GM23248 (cell line): ENCODE measurements around the gene TMED9. TPM values are rescaled to one million over a fixed set of nuclear protein-coding genes. Genes with fewer than 3 reads are reported as not detected.
"Not testable (repeated sequence)": the region's sequence is repeated elsewhere in the genome, so short reads cannot be mapped to it uniquely, and the experiment has no call there.

Experiments used
- DNase-seq: peaks from one replicate; pipeline ENCODE4 v3.0.0-alpha.2; 2015
- H2AFZ ChIP-seq: fragments of 200-600 bp; sonication (generic); 2 replicates; pipeline ENCODE4 v1.6.1; 2016; ENCODE audit warnings: antibody characterized with exemption
- H3F3A ChIP-seq: fragments of 200-600 bp; sonication (generic); 2 replicates; pipeline ENCODE4 v1.6.1; 2016; ENCODE audit warnings: mild to moderate bottlenecking, antibody characterized with exemption, mixed run types; ENCODE audit not compliant: insufficient read depth
- H3K27ac ChIP-seq: fragments of 200-600 bp; sonication (generic); 2 replicates; pipeline ENCODE4 v1.5.1; 2016; ENCODE audit warnings: mild to moderate bottlenecking
- H3K27me3 ChIP-seq: fragments of 200-600 bp; sonication (generic); replicated peaks from 2 replicates; pipeline ENCODE4 v1.6.1; 2016; ENCODE audit warnings: mild to moderate bottlenecking; ENCODE audit not compliant: insufficient read depth
- H3K36me3 ChIP-seq: fragments of 200-600 bp; sonication (generic); 2 replicates; pipeline ENCODE4 v1.6.1; 2016; ENCODE audit warnings: low read depth, mild to moderate bottlenecking
- H3K4me1 ChIP-seq: fragments of 200-600 bp; sonication (generic); 2 replicates; pipeline ENCODE4 v1.6.1; 2016; ENCODE audit warnings: mild to moderate bottlenecking; ENCODE audit not compliant: insufficient read depth
- H3K4me2 ChIP-seq: fragments of 200-600 bp; sonication (generic); one replicate; pipeline ENCODE4 v1.6.1; 2016; ENCODE audit warnings: mild to moderate bottlenecking; ENCODE audit not compliant: unreplicated experiment
- H3K4me3 ChIP-seq: fragments of 200-600 bp; sonication (generic); 2 replicates; pipeline ENCODE4 v1.5.1; 2016; ENCODE audit warnings: mild to moderate bottlenecking
- H3K79me2 ChIP-seq: fragments of 200-600 bp; sonication (generic); 2 replicates; pipeline ENCODE4 v1.6.1; 2016; ENCODE audit warnings: mild to moderate bottlenecking; ENCODE audit not compliant: insufficient read depth
- H3K9ac ChIP-seq: fragments of 200-600 bp; sonication (generic); 2 replicates; pipeline ENCODE4 v1.6.1; 2016; ENCODE audit warnings: mild to moderate bottlenecking
- H3K9me2 ChIP-seq: fragments of 200-600 bp; sonication (generic); 2 replicates; pipeline ENCODE4 v1.6.1; 2016; ENCODE audit warnings: mixed run types, mild to moderate bottlenecking, moderate library complexity; ENCODE audit not compliant: insufficient read depth
- H3K9me3 ChIP-seq: fragments of 200-600 bp; sonication (generic); one replicate; pipeline ENCODE4 v1.6.1; 2017; ENCODE audit warnings: low read depth
- H4K20me1 ChIP-seq: fragments of 200-600 bp; sonication (generic); 2 replicates; pipeline ENCODE4 v1.6.0; 2016; ENCODE audit not compliant: insufficient read depth
- WGBS, 2 experiments: methylation state at CpG; one replicate each; pipeline ENCODE4 v1.1.6; 2015 to 2017; ENCODE audit warnings: low lambda C conversion rate in 2 of 2, low coverage in 1 of 2; ENCODE audit errors: missing lambda C conversion rate in 2 of 2; 5-methylcytosine and 5-hydroxymethylcytosine counted together
- in situ Hi-C: fragments of 300-500 bp; cut with MboI; formaldehyde crosslinking; loops from 2 replicates; pipeline ENCODE4 v1.15.0; 2020
- polyA plus RNA-seq: library from polyadenylated mRNA; unstranded; fragments of >200 nt; fragmentation: Nextera tagmentation; extraction: Ambion mirVana; gene quantifications from 2 replicates; pipeline ENCODE4 v1.2.1, GENCODE V29; 2016
- total RNA-seq: library from RNA; depleted of rRNA; stranded (reverse); fragments of >200 nt; shearing (Covaris generic); gene quantifications from 2 replicates; pipeline ENCODE4 v1.2.3, GENCODE V29; 2014; rRNA removed

TMED9 gene
- total and polyA plus RNA-seq, 2 experiments from 2014 or later: 138 to 282 TPM

GRCh38 chr5:177634912-177635311 is 42.9 kb downstream of the TMED9 start:
- H3K9me3 ChIP-seq, H3K36me3 ChIP-seq, H3K4me1 ChIP-seq, H3K4me2 ChIP-seq, H3K79me2 ChIP-seq, DNase-seq, H3K9ac ChIP-seq, H3F3A ChIP-seq, H2AFZ ChIP-seq, H3K4me3 ChIP-seq, H4K20me1 ChIP-seq, H3K27me3 ChIP-seq, H3K27ac ChIP-seq, in situ Hi-C loops, H3K9me2 ChIP-seq: not testable (repeated sequence)
- WGBS, 2 experiments: 96 to 97% methylated on average over 3 of the region's 3 CpGs

- H3K27me3 ChIP-seq, H3K4me1 ChIP-seq, H3K9ac ChIP-seq, H3K4me2 ChIP-seq, H3K79me2 ChIP-seq, H2AFZ ChIP-seq, H3K4me3 ChIP-seq, H3K27ac ChIP-seq, DNase-seq, H4K20me1 ChIP-seq, in situ Hi-C loops, H3F3A ChIP-seq, H3K9me2 ChIP-seq, H3K36me3 ChIP-seq, H3K9me3 ChIP-seq: not testable (repeated sequence)
- WGBS, 2 experiments: no CpG with 5 or more reads among the region's 1 CpG
Measured at GRCh38 chr5:177645462-177645861, 53.5 kb downstream of the TMED9 start.

Other genes with a start within 250 kb of the TMED9 start
- gene LMAN2, start 240.5 kb upstream of the TMED9 start, total RNA-seq: 313 and 389 TPM in 2 replicates
- 303 and 313 TPM in 2 replicates for gene LMAN2, start 240.5 kb upstream of the TMED9 start, polyA plus RNA-seq
- 4.3 and 6.4 TPM in 2 replicates for gene RGS14, start 234.3 kb upstream of the TMED9 start, total RNA-seq
- gene RGS14, start 234.3 kb upstream of the TMED9 start, polyA plus RNA-seq: 2.2 and 2.5 TPM in 2 replicates
- gene SLC34A1, start 207.8 kb upstream of the TMED9 start, total RNA-seq: not detected in 2 replicates
- gene SLC34A1, start 207.8 kb upstream of the TMED9 start, polyA plus RNA-seq: not detected in 2 replicates
- gene PFN3, start 191.5 kb upstream of the TMED9 start, total RNA-seq: not detected in 2 replicates
- not detected in 2 replicates for gene PFN3, start 191.5 kb upstream of the TMED9 start, polyA plus RNA-seq
- 0.43 and 1.3 TPM in 2 replicates for gene F12, start 182.6 kb upstream of the TMED9 start, total RNA-seq
- gene F12, start 182.6 kb upstream of the TMED9 start, polyA plus RNA-seq: 1.2 and 1.8 TPM in 2 replicates
- 17.3 and 30.4 TPM in 2 replicates for gene GRK6, start 165.5 kb upstream of the TMED9 start, total RNA-seq
- gene GRK6, start 165.5 kb upstream of the TMED9 start, polyA plus RNA-seq: 7.7 and 13.5 TPM in 2 replicates
- gene PRR7, start 145.4 kb upstream of the TMED9 start, total RNA-seq: 23.9 and 24.8 TPM in 2 replicates
- 10.5 and 11.1 TPM in 2 replicates for gene PRR7, start 145.4 kb upstream of the TMED9 start, polyA plus RNA-seq
- 224 and 257 TPM in 2 replicates for gene DBN1, start 118.6 kb upstream of the TMED9 start, total RNA-seq
- gene DBN1, start 118.6 kb upstream of the TMED9 start, polyA plus RNA-seq: 160 and 163 TPM in 2 replicates
- 320 and 357 TPM in 2 replicates for gene PDLIM7, start 94.6 kb upstream of the TMED9 start, total RNA-seq
- gene PDLIM7, start 94.6 kb upstream of the TMED9 start, polyA plus RNA-seq: 551 and 556 TPM in 2 replicates
- 0.25 and 0.97 TPM in 2 replicates for gene DOK3, start 82.4 kb upstream of the TMED9 start, total RNA-seq
- 0.76 and 0.80 TPM in 2 replicates for gene DOK3, start 82.4 kb upstream of the TMED9 start, polyA plus RNA-seq
- 78.5 and 117 TPM in 2 replicates for gene DDX41, start 75.2 kb upstream of the TMED9 start, total RNA-seq
- gene DDX41, start 75.2 kb upstream of the TMED9 start, polyA plus RNA-seq: 63.0 and 67.9 TPM in 2 replicates
- 21.9 and 22.9 TPM in 2 replicates for gene FAM193B, start 37.6 kb upstream of the TMED9 start, total RNA-seq
- 6.1 and 8.0 TPM in 2 replicates for gene FAM193B, start 37.6 kb upstream of the TMED9 start, polyA plus RNA-seq
- 42.7 and 53.5 TPM in 2 replicates for gene B4GALT7, start 7.9 kb downstream of the TMED9 start, total RNA-seq
- 35.2 and 37.9 TPM in 2 replicates for gene B4GALT7, start 7.9 kb downstream of the TMED9 start, polyA plus RNA-seq
- not detected in 2 replicates for gene FAM153A, start 190.7 kb downstream of the TMED9 start, total RNA-seq
- gene FAM153A, start 190.7 kb downstream of the TMED9 start, polyA plus RNA-seq: not detected in 2 replicates